ENCODE data around the gene HNRNPA0.

DNA sequence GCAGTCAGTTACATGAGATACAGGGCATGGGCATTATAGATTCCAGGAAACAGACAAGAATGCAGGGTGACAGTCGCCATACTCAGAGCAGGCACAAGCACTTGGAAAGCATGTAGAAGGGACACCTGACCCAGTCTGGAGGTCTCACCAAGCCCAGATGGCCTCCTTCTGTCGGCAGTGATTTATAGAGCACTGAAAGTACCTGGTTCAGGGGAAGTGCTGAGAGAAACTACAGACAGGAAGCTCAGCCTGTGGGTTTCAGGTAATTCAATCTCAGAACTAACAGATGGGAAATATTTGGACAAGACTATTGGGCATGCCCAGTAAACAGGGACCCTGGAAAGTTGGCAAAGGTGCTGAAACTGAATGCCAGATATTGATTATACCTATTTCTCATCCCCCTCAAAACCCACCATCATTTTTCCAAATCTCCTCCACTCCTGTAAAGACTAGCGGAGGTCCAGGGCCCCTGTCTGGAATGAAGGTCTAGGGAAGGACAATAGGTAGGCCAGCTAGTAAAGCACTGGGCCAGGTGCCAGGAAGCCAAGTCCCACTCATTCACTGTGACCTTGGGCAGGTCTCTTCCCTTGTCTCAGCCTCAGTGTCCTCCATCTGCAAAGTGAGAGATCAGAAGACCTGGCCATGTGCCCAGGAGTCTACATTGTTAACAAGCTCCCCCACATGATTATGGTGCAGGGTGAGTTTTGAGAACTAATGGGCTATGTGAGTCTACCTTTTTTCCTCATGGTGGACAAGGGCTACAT, 45.2 kb downstream of the HNRNPA0 start:
- TF ChIP-seq CTCF (IDR thresholded peaks at IDR 0.05) = no peak
- TF ChIP-seq POLR2A (IDR thresholded peaks at IDR 0.05) = no peak
- no peak for TF ChIP-seq POLR2AphosphoS5 (IDR thresholded peaks at IDR 0.05)
